Panc1 (cell line): Measurements from ENCODE around the gene MDN1.

ENCODE experiments used
- POLR2AphosphoS5 ChIP-seq: IDR thresholded peaks from 2 replicates; pipeline ENCODE4 v1.6.1; 2012; ENCODE audit warnings: mild to moderate bottlenecking, low read depth, low read length, moderate library complexity
- TF ChIP-seq, protein P1 (sequence below): fragments of 450-650 bp; IDR thresholded peaks from 2 replicates; pipeline ENCODE4 v1.5.1; 2017; ENCODE audit warnings: mild to moderate bottlenecking

DNA sequence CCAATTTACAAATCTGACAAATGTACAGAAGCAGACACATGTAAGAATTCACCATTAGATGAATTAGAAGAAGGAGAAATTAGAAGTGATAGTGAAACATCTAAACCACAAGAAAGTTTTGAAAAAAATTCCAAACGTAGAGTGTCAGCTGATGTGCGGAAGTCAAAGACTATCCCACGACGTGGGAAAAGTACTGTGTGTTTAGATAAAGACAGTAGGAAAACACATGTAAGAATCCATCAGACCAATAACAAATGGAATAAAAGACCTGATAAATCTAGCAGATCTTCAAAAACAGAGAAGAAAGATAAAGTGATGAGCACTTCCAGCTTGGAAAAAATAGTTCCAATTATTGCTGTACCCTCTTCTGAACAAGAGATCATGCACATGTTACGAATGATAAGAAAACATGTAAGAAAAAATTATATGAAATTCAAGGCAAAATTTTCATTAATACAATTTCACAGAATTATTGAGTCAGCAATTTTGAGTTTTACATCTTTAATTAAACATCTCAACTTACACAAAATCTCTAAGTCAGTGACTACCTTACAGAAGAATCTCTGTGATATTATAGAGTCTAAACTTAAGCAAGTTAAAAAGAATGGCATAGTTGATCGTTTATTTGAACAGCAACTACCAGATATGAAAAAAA lies 46.6 kb upstream of the MDN1 start:
- TF ChIP-seq, protein P1, sequence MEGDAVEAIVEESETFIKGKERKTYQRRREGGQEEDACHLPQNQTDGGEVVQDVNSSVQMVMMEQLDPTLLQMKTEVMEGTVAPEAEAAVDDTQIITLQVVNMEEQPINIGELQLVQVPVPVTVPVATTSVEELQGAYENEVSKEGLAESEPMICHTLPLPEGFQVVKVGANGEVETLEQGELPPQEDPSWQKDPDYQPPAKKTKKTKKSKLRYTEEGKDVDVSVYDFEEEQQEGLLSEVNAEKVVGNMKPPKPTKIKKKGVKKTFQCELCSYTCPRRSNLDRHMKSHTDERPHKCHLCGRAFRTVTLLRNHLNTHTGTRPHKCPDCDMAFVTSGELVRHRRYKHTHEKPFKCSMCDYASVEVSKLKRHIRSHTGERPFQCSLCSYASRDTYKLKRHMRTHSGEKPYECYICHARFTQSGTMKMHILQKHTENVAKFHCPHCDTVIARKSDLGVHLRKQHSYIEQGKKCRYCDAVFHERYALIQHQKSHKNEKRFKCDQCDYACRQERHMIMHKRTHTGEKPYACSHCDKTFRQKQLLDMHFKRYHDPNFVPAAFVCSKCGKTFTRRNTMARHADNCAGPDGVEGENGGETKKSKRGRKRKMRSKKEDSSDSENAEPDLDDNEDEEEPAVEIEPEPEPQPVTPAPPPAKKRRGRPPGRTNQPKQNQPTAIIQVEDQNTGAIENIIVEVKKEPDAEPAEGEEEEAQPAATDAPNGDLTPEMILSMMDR = no peak
- TF ChIP-seq POLR2AphosphoS5 = no peak
